ENCODE data around the gene HSFX2.
"Not testable (repeated sequence)": the region's sequence is repeated elsewhere in the genome, so short reads cannot be mapped to it uniquely, and the experiment has no call there.

The HSFX2 gene

GRCh38 chrX:149595943-149596342 is 829 bp upstream of the HSFX2 start:
- DNase-seq (ENCODE audit: low spot score); FAIRE-seq: not testable (repeated sequence)

GRCh38 chrX:149590993-149591392 is 4.1 kb downstream of the HSFX2 start:
- not testable (repeated sequence) for FAIRE-seq; DNase-seq (ENCODE audit: low spot score)

GRCh38 chrX:149587359-149587758 is 7.8 kb downstream of the HSFX2 start, which contains the start of gene MAGEA9B:
Gene MAGEA9B, minus strand, starts transcription at chrX:149587459. Its CDS starts 4,280 bp downstream, at chrX:149583179.
- DNase-seq (ENCODE audit: low spot score); FAIRE-seq: not testable (repeated sequence)

- not testable (repeated sequence) for DNase-seq (ENCODE audit: low spot score); FAIRE-seq
These were observed 9.5 kb downstream of the HSFX2 start for GRCh38 chrX:149585631-149586030.

- not testable (repeated sequence) for DNase-seq (ENCODE audit: low spot score); FAIRE-seq
These were observed 21.7 kb downstream of the HSFX2 start for GRCh38 chrX:149573456-149573855.

- DNase-seq (ENCODE audit: low spot score) (no peak), FAIRE-seq (no peak)
These were observed 22.4 kb downstream of the HSFX2 start for GRCh38 chrX:149572743-149573142.

GRCh38 chrX:149571770-149572169 is 23.3 kb downstream of the HSFX2 start:
- DNase-seq (ENCODE audit: low spot score): no peak
- FAIRE-seq: no peak

GRCh38 chrX:149570668-149571067 is 24.4 kb downstream of the HSFX2 start:
- FAIRE-seq (no peak), DNase-seq (ENCODE audit: low spot score) (no peak)

GRCh38 chrX:149569770-149570169 is 25.3 kb downstream of the HSFX2 start:
- FAIRE-seq: no peak
- no peak for DNase-seq (ENCODE audit: low spot score)

GRCh38 chrX:149568701-149569296 is 26.3 kb downstream of the HSFX2 start:
- no peak for FAIRE-seq
- DNase-seq (ENCODE audit: low spot score): no peak

GRCh38 chrX:149567621-149568417 is 27.3 kb downstream of the HSFX2 start:
- FAIRE-seq (no peak), DNase-seq (ENCODE audit: low spot score) (no peak)

- no peak for DNase-seq (ENCODE audit: low spot score)
These were observed 31.8 kb downstream of the HSFX2 start for GRCh38 chrX:149563359-149563758.

GRCh38 chrX:149555251-149555650 is 39.9 kb downstream of the HSFX2 start:
- not testable (repeated sequence) for DNase-seq (ENCODE audit: low spot score); FAIRE-seq

More at GRCh38 chrX:149563359-149563758, 31.8 kb downstream of the HSFX2 start:
- FAIRE-seq: no peak

- DNase-seq (ENCODE audit: low spot score); FAIRE-seq: not testable (repeated sequence)
These were observed 43.2 kb downstream of the HSFX2 start for GRCh38 chrX:149551939-149552248.

GRCh38 chrX:149551245-149551938 is 43.7 kb downstream of the HSFX2 start:
- FAIRE-seq; DNase-seq (ENCODE audit: low spot score): not testable (repeated sequence)

GRCh38 chrX:149550454-149550853 is 44.7 kb downstream of the HSFX2 start:
- not testable (repeated sequence) for DNase-seq (ENCODE audit: low spot score); FAIRE-seq

GRCh38 chrX:149549701-149550100 is 45.4 kb downstream of the HSFX2 start, which contains the start of gene HSFX3:
Gene HSFX3, minus strand, starts transcription at chrX:149549924. Its CDS starts 72 bp downstream, at chrX:149549852.
- not testable (repeated sequence) for DNase-seq (ENCODE audit: low spot score); FAIRE-seq

GRCh38 chrX:149547782-149548181 is 47.3 kb downstream of the HSFX2 start:
- DNase-seq (ENCODE audit: low spot score); FAIRE-seq: not testable (repeated sequence)

- DNase-seq (ENCODE audit: low spot score); FAIRE-seq: not testable (repeated sequence)
These were observed 48.2 kb downstream of the HSFX2 start for GRCh38 chrX:149546962-149547361.

GRCh38 chrX:149545545-149546543 is 49.3 kb downstream of the HSFX2 start:
- FAIRE-seq: not testable (repeated sequence)

More at GRCh38 chrX:149545545-149546543, 49.3 kb downstream of the HSFX2 start:
- DNase-seq (ENCODE audit: low spot score): not testable (repeated sequence)
